ENCODE measurements around the gene KRCC1.
"Not testable (repeated sequence)": the region's sequence is repeated elsewhere in the genome, so short reads cannot be mapped to it uniquely, and the experiment has no call there.

Gene KRCC1

DNA sequence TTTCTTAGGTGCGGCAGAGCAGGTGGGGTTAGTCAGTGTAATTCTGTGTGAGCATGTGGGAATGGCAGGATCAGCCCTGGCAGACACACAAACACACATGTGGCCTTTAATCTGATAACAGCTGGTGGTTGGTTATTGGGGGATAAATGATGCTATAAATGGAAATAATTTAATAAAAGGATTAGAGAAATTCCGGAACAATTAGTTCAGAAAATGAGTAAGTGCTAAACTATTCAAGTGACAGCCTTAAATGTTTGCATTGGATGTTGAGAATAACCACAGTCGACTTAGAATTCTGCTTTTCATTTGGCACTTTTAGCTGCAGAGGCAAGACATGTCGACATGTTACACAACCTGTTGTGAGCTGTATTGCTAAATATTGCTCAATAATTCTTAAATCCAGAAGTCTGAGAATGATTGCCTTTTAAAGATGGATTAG lies 19.3 kb upstream of the KRCC1 start:
- no peak for DNase-seq (ENCODE audit: low read depth)

- no peak for DNase-seq (ENCODE audit: low read depth)
Measured at GRCh38 chr2:88074150-88074549, 18.6 kb upstream of the KRCC1 start.

- DNase-seq (ENCODE audit: low read depth): no peak
Measured at GRCh38 chr2:88071365-88071764, 15.8 kb upstream of the KRCC1 start.

DNA sequence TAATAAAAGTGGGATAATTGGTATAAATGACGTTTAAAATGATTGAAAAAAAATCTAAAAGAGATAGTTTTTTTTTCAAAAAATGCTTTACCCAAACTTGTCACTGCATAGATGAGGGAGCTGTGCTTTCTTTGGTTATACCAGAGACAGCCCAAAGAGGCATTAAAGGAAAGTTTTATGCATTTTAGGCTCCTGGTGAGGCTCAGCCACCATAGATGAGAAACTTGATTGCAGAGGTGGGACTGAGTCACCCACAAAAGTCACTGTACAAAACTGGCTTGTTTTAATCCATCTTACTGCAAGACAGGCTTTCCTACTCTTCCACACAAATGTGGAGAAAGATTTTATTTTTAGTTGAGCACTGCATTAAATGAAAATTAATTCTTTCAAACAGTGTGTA lies 14.5 kb upstream of the KRCC1 start:
- DNase-seq (ENCODE audit: low read depth): no peak

DNA sequence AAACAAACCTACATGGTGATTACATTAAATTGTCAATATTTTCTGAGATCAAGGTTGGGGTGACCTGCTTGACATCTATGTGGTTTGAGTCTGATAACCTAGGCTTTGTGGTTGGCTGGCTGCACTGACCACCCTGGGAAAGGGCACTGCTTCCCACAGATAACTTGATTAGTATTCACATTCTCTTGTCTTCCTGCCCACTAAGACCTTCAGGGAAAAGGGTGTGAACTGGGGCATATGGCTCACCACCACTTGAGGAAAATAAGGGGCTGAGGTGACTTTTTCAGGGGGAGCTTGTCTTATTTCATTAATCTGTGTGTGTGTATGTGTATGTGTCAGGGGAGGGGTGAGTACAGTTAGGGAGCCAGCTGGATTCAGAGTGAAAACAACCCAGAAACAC lies 13.5 kb upstream of the KRCC1 start:
- DNase-seq (ENCODE audit: low read depth): no peak

- no peak for DNase-seq (ENCODE audit: low read depth)
Measured at GRCh38 chr2:88068044-88068443, 12.5 kb upstream of the KRCC1 start.

GRCh38 chr2:88067598-88067997 lies 12.0 kb upstream of the KRCC1 start, which contains the start of gene SMYD1:
Gene SMYD1, plus strand, starts transcription at chr2:88067825. Its CDS starts 40 bp downstream, at chr2:88067865.
- no peak for DNase-seq (ENCODE audit: low read depth)

GRCh38 chr2:88067189-88067588 lies 11.6 kb upstream of the KRCC1 start:
- DNase-seq (ENCODE audit: low read depth): no peak

GRCh38 chr2:88066543-88066942 lies 11.0 kb upstream of the KRCC1 start:
- DNase-seq (ENCODE audit: low read depth): no peak

DNA sequence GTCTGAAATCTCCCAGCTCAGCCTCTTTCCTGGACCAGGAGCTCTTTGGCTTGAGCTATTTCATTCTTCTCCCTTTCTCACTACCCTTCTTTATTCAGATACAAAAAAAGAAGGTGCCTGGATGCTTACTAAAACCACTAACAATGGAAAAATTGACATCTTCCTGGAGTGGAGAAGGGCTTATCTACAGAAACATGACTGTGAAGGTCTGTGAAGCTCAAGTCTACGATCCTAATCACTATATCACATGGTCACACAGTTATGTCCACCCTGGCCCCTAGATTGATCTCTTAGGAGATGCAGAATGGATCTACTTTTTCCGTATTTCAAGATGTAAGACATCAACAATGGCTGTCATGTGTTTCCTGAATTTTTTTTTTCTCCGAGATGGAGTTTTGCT lies 5.7 kb upstream of the KRCC1 start:
- DNase-seq (ENCODE audit: low read depth): no peak

- DNase-seq (ENCODE audit: low read depth): no peak
Measured at GRCh38 chr2:88060907-88061275, 5.3 kb upstream of the KRCC1 start.

GRCh38 chr2:88059979-88060906 lies 4.7 kb upstream of the KRCC1 start:
- DNase-seq (ENCODE audit: low read depth): peak; percentile 23

DNA sequence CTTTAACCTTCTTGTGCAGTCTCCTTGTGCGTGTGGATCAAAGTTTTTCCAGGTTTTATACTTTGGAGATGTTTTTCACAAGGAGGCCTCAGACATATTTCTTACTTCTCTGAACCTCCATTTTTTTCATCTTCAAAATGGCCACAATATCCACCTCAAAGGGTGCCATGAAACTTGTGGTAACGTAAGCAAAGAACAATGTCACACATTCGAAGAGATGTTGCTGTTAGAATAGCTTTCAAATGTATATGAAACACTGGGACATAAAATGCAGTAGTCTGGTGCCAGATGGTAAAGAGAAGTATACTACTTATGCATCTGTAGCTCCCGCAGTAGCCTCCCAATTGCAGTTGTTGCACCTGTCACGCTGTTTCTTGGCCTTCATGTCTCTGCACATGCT lies 2.6 kb upstream of the KRCC1 start:
- no peak for DNase-seq (ENCODE audit: low read depth)

GRCh38 chr2:88057437-88057844 lies 1.9 kb upstream of the KRCC1 start:
- DNase-seq (ENCODE audit: low read depth): no peak

DNA sequence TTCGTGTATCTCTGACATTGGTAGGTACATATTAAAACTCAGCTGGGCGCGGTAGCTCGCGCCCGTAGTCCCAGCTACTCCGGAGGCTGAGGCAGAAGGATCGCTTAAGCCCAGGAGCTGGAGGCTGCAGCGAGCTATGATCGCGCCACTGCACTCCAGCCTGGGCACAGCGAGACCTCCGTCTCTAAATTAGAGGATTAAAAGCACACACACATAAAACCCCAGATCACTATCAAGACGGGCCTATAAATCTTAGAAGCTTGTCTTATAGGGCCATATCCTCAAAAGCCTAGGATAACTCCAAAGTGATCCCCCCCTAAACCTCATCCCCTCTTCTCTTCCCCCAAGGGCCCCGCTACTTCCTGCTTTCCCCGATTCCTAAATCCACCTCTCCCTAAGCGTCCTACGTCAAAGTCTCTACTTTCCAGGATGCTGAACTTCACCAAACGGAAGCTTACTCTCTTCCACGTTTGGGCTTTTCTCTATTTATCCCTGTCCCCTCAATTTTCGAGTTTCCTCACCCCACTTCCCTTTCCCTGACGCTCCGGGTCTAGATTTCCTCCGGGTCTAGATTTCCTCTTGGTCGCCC lies 707 bp downstream of the KRCC1 start:
- no peak for DNase-seq (ENCODE audit: low read depth)

DNA sequence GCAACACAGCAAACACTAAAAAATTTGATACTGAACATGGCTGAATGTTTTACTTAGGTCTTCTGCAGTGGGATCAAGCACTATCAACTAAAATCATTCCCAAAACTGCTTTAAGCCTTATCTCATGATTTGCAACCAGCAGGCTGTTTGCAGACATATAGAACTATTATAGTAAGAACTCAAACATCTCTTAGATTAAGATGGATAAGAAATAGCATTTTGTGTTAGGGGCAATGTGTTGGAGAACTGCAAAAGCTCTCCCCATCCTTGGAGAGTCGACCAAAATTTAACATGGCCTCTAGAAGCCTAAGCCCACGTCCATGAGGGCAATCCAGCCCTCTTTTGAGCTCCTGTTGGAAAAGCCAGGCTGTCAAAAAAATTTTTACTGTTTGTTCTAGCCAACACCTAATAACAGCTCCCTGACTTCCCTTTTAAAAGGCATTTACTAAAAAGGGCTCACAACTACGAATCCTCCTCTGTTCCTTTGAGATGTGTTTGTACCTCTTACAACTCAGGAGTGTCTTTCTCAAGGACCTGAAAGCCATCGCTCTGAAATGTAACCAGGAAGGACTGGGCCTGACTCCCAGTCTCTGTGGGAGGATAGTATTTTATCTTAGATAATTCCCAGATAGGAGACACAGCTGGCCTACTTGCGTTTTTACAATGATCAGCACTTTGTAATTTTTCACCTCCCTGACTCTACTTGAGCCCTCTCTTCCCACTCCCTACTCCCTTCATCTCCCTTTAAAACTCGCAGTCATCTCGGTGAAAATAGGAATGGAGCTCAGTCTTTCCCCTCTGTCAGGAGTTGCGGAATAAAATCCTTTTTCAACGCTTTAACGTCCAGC lies 1.4 kb downstream of the KRCC1 start:
- no peak for DNase-seq (ENCODE audit: low read depth)

GRCh38 chr2:88053296-88053695 lies 2.3 kb downstream of the KRCC1 start:
- DNase-seq (ENCODE audit: low read depth): no peak

DNA sequence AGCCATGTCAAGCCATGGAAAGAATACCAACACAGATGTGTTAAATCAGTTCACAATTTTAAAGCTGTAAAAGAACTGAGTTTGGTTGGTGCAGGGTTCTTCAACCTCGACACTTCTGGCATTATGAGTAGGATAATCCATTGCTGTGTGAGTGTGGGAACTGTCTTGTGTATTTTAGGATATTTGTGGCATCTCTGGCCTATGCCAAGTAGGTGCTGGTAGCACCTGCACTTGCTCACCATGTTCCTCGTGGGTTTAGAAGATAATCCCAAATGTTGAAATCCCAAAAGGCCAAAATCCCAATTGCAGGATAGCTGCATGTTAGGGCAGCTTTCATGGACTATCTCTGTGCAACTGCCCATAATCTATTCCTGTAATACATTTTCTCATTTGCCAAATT lies 3.8 kb downstream of the KRCC1 start:
- DNase-seq (ENCODE audit: low read depth): no peak

DNA sequence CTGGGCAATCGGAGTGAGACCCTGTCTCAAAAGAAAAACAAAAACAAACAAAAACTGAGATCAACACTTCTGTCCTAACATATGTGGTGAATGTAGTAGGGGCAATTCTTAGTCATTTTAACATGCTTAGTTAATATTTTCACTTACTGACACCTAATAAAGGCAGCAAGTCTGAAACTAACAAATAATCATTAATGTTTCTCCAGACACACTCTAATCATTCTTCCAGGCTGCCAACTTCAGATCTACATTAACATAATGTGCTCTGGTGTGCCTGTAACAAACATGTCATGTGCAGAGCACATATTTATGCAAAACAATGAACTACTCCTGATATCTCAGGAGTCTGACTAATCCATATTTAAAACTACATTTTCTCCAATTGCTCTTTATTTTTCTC lies 6.0 kb downstream of the KRCC1 start:
- no peak for DNase-seq (ENCODE audit: low read depth)

DNA sequence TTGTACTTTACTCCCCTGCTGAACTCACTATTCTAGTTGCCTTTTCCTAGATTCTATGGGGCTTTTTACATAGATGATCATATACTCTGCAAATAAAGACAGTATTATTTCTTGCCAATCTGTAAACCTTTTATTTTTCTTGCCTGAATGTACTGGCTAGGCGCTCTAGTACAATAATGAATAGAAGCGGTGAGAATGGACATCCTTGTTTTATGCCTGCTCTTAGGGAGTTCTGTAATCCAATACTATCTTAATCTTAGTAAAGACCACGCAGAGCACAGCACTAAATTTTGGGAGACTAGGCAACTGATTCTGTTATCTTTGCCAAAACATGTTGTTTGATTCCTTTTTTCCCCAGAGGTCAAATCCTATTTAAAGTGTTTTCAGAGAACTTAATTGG lies 7.0 kb downstream of the KRCC1 start:
- no peak for DNase-seq (ENCODE audit: low read depth)

GRCh38 chr2:88045561-88045960 lies 10.0 kb downstream of the KRCC1 start:
- DNase-seq (ENCODE audit: low read depth): not testable (repeated sequence)

DNA sequence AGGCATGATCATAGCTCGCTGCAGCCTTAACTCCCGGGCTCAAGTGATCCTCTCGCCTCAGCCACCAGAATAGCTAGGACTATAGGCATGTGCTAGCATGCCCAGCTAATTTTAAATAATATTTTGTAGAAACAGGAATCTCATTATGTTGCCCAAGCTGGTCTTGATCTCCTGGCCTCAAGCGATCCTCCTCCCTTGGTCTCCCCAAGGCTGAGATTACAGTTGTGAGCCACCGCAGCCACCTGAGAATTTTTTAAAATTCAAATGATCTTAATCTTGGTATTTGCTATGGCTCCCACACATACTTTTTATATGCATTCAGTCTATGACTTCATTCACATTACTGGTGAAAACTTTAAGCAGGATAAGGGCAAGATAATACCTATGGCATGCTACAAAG lies 13.1 kb downstream of the KRCC1 start:
- DNase-seq (ENCODE audit: low read depth): no peak
